Calu3 (cell line): Measurements from ENCODE around the gene ABHD15. TPM values are rescaled to one million over a fixed set of nuclear protein-coding genes. Genes with fewer than 3 reads are reported as not detected.

Experiments used
- BruUV-seq: library from RNA; stranded (reverse); fragments of 400-500 nt; replicated peaks from 2 replicates; lab custom pipeline; 2021; lab: Mats Ljungman, UMichigan
- CTCF ChIA-PET: fragments of 300-600 bp; sonication (Branson Sonifier 250); formaldehyde crosslinking; loops from one replicate; lab custom pipeline; 2022; ENCODE audit warnings: antibody characterized with exemption; lab: Charles Lee
- DNase-seq: peaks from one replicate; pipeline ENCODE4 v3.0.0; 2022
- H3K27ac Mint-ChIP-seq: one replicate; pipeline ENCODE4 v1.8.0; 2022; ENCODE audit warnings: mixed read lengths; ENCODE audit not compliant: unreplicated experiment
- H3K27me3 Mint-ChIP-seq: one replicate; pipeline ENCODE4 v1.8.0; 2022; ENCODE audit warnings: mixed read lengths; ENCODE audit not compliant: unreplicated experiment
- H3K36me3 Mint-ChIP-seq: one replicate; pipeline ENCODE4 v1.8.0; 2022; ENCODE audit warnings: mild to moderate bottlenecking, moderate library complexity, mixed read lengths; ENCODE audit not compliant: insufficient read depth, unreplicated experiment
- H3K4me1 Mint-ChIP-seq: one replicate; pipeline ENCODE4 v1.8.0; 2022; ENCODE audit warnings: mild to moderate bottlenecking, low read depth, mixed read lengths; ENCODE audit not compliant: unreplicated experiment
- H3K4me3 Mint-ChIP-seq: one replicate; pipeline ENCODE4 v1.8.0; 2022; ENCODE audit warnings: mild to moderate bottlenecking, low read depth, moderate library complexity, mixed read lengths; ENCODE audit not compliant: unreplicated experiment
- H3K9me3 Mint-ChIP-seq: one replicate; pipeline ENCODE4 v1.8.0; 2022; ENCODE audit warnings: low read depth, mixed read lengths; ENCODE audit not compliant: unreplicated experiment
- intact Hi-C: fragments of 100-400 bp; cut with micrococcal nuclease; formaldehyde crosslinking; loops from one replicate; pipeline ENCODE4 v1.10.0; 2022; ENCODE audit not compliant: unreplicated experiment
- total RNA-seq: library from RNA; stranded (reverse); gene quantifications from 2 replicates; pipeline ENCODE4 v1.2.3, GENCODE V29; 2022
- TF ChIP-seq, protein P1 (sequence below): fragments of 200-600 bp; IDR thresholded peaks from one replicate; pipeline ENCODE4 v1.8.0; 2022; ENCODE audit warnings: antibody characterized with exemption; ENCODE audit not compliant: unreplicated experiment

ABHD15 gene
- total RNA-seq, 1 experiment from 2014 or later = 12.5 TPM

DNA sequence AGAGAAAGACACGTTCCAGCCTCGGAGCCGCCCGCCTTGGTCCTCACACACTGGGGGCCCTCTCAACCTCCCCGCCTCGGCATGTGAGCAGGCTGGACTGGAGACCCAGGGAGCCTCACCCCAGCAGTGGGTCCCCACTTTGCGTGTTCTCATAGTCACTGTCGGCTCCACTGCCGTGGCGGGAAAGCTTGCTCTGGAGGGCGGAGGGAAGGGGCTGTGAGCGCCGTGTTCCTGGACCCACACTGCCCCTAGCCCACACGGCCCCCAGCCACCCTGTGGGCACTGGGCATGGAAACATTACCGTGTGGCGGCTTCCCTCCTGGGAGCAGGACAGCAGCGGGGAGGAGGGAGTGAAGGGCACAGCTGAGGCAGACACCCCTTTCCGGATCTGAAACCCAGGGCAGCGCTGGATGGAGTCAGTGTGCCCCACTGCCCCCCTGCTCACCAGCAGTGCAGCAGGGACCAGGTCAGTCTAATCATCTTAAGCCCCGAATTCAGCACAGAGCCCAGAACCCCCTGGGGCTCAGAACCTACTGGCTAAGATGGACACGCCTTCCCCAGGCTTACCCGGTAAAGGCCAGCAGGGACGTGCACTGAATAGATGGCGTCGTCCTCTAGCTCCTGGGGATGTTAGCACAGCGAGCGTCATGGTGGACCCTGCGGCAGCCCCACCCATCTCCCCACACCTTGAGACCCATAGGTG lies 8.8 kb upstream of the ABHD15 start:
- Mint-ChIP-seq H3K9me3 (no peaks in the 10 kb centered on the region), H3K27ac (no peak overlapping the region), H3K4me1 (peaks cover 8% of the 10 kb centered on the region), H3K27me3 (no peaks in the 10 kb centered on the region), H3K36me3 (peaks cover 32% of the 10 kb centered on the region), H3K4me3 (no peak overlapping the region)
- TF ChIP-seq, protein P1, sequence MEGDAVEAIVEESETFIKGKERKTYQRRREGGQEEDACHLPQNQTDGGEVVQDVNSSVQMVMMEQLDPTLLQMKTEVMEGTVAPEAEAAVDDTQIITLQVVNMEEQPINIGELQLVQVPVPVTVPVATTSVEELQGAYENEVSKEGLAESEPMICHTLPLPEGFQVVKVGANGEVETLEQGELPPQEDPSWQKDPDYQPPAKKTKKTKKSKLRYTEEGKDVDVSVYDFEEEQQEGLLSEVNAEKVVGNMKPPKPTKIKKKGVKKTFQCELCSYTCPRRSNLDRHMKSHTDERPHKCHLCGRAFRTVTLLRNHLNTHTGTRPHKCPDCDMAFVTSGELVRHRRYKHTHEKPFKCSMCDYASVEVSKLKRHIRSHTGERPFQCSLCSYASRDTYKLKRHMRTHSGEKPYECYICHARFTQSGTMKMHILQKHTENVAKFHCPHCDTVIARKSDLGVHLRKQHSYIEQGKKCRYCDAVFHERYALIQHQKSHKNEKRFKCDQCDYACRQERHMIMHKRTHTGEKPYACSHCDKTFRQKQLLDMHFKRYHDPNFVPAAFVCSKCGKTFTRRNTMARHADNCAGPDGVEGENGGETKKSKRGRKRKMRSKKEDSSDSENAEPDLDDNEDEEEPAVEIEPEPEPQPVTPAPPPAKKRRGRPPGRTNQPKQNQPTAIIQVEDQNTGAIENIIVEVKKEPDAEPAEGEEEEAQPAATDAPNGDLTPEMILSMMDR = no peak
- intact Hi-C loops = no loop called here
- DNase-seq = no peak
- CTCF ChIA-PET = interaction anchor here (0.8 kb wide), 1 partner anchor 10 kb away, joined by 3 read pairs; no protein-coding TSS in a partner anchor
- BruUV-seq = no TSS peak

DNA sequence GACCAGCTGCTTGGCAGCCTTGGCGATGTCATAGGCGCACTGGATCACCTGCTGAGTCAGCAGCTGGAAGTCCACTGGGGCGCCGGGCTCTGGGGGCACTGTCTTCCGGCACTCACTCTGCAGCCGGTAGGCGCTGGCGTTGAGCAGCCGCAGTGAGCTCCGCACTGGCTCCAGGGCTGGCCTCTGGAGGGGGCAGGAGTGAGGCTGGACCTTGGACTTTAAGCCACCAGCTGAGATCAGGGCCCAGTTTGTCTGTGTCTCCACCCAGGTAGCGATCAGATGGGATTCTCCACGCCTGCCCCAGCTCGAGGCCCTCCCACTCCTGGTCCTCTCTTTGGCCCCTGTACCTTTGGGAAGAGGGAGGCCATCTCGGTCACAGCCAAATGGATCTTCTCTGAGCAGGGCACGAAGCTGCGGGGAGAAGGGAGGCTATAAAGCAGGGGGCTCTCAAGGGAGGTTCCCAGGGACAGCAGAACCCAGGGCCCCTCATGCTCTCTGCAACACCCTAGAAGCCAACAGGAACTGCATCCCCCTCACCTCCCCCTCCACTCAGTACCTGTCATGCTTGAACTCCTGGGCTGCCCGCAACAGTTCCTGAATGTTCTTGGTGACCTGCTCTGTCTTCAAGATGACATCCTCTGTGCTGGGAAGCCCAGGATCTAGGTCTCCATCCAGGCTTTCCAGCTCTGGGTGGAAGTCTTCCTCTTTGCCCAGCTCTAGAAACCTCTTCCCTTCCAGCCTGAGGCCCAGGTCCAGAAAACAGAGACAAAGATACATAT lies 8.1 kb upstream of the ABHD15 start:
- no peaks in the 10 kb centered on the region for H3K9me3 Mint-ChIP-seq
- H3K27ac Mint-ChIP-seq = no peak overlapping the region
- H3K36me3 Mint-ChIP-seq = peaks cover 25% of the 10 kb centered on the region
- intact Hi-C loops = no loop called here
- TF ChIP-seq, protein P1 = no peak
- CTCF ChIA-PET = interaction anchor here (0.8 kb wide), 1 partner anchor 9 kb away, joined by 3 read pairs; no protein-coding TSS in a partner anchor
- no peak for DNase-seq
- H3K27me3 Mint-ChIP-seq = no peaks in the 10 kb centered on the region
- peaks cover under 1% of the 10 kb centered on the region for H3K4me1 Mint-ChIP-seq
- H3K4me3 Mint-ChIP-seq = no peak overlapping the region
- BruUV-seq = no TSS peak

DNA sequence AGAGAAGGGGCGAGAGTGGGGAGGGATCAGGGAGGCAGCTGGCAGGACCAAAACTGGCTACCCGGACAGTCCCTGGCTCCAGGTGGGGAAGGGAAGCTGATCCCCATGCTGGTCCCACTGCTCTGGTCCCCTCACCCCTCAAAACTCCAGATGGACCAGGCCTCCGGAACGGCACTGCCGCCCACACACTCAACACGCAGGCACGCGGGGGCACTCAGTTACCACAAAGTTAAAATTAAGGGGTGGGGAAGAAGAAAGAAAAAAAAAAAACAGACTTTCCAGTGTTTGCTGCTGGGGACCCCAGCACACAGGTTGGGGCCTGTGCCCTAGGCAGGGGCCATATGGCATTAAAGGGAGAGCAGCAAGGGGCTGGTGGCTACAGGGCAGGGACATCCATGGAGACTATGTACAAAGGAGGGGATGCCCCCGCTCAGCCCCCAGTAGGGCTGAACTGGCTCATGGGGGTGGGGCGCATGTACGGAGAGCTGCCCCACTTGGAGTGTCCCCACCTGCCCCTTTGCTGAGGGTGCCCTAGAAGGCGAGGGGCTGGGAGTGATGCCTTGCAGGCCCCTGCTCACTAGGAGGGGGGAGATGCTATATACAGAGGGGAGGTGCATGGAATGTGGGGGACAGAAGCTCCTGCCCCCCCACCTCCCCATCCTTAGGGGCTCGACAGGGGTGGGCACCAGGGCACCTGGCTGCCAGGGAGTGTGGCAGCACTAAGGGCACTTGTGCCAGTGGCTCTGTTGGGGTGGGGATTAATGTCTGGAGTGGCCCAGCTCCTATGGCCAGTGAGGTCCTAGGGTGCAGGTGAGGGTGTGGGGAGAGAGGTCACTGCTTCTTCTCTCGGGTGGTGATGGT lies 7.3 kb upstream of the ABHD15 start:
- H3K9me3 Mint-ChIP-seq = no peaks in the 10 kb centered on the region
- H3K4me1 Mint-ChIP-seq = no peaks in the 10 kb centered on the region
- TF ChIP-seq, protein P1 = no peak
- peaks cover 30% of the 10 kb centered on the region for H3K36me3 Mint-ChIP-seq
- TSS peak; percentile 46 for BruUV-seq
- H3K27ac Mint-ChIP-seq = no peak overlapping the region
- no peak for DNase-seq
- intact Hi-C loops = no loop called here
- no peak overlapping the region for H3K4me3 Mint-ChIP-seq
- CTCF ChIA-PET = interaction anchor here (0.6 kb wide), 2 partner anchors 43 to 1277 kb away, joined by 3 read pairs; no protein-coding TSS in a partner anchor
- no peaks in the 10 kb centered on the region for H3K27me3 Mint-ChIP-seq

DNA sequence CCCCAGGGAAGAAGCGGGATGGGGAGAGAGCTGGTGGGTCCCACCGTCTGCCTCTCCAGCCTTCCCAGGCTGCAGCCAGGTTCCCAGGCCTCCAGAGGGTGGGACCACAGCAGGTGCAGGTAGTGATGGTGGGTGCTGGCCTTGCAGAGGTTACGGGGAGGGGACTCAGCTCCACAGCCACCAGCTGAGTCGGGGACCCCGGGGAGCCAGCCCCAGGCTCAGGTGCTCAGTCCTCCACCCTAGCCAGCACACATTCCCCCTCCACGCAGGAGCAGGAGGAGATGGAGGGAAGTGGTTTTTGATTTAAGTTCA lies 6.7 kb upstream of the ABHD15 start:
- Mint-ChIP-seq H3K27ac (no peak overlapping the region), H3K9me3 (no peaks in the 10 kb centered on the region), H3K36me3 (peaks cover 36% of the 10 kb centered on the region), H3K4me1 (no peaks in the 10 kb centered on the region), H3K27me3 (no peaks in the 10 kb centered on the region), H3K4me3 (peak overlapping the region; percentile 18)
- BruUV-seq = no TSS peak
- intact Hi-C loops = no loop called here
- no peak for DNase-seq
- CTCF ChIA-PET = interaction anchor here (0.6 kb wide), 2 partner anchors 44 to 1278 kb away, joined by 3 read pairs; no protein-coding TSS in a partner anchor
- TF ChIP-seq, protein P1 = no peak
